ENCODE measurements around the gene GPX4. TPM values are rescaled to one million over a fixed set of nuclear protein-coding genes. Genes with fewer than 3 reads are reported as not detected.

The GPX4 gene
- total RNA-seq, 6 experiments from 2014 or later = 204 to 389 (median 212) TPM

DNA sequence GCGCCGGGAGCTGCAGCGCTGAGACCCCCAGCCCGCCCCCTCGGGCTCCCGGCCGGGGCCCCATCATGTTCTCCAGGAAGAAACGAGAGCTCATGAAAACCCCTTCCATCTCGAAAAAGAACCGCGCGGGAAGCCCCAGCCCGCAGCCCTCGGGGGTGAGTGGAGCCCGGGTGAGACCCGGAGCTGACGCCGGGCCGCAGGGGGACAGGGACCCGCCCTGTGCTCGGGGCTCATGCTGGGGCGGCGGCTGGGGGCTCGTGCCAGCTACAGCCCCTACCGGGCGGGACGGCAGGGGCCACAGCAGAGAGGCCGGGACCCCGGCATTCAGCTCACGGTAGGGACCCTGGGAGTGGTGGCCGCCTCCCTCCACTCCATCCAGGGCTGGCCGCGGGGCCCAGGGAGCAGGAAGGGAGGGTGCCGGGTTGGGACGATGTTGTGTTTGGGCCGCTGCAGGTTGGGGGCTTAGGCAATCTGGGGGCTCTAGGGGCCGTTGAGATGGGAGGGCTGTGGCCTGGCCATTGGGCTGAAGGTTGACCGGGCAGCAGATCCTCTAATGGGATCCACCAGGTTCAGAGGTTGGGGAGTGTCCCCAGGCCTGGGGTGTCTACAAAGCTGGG lies 36.3 kb upstream of the GPX4 start:
- TF ChIP-seq, protein P1, sequence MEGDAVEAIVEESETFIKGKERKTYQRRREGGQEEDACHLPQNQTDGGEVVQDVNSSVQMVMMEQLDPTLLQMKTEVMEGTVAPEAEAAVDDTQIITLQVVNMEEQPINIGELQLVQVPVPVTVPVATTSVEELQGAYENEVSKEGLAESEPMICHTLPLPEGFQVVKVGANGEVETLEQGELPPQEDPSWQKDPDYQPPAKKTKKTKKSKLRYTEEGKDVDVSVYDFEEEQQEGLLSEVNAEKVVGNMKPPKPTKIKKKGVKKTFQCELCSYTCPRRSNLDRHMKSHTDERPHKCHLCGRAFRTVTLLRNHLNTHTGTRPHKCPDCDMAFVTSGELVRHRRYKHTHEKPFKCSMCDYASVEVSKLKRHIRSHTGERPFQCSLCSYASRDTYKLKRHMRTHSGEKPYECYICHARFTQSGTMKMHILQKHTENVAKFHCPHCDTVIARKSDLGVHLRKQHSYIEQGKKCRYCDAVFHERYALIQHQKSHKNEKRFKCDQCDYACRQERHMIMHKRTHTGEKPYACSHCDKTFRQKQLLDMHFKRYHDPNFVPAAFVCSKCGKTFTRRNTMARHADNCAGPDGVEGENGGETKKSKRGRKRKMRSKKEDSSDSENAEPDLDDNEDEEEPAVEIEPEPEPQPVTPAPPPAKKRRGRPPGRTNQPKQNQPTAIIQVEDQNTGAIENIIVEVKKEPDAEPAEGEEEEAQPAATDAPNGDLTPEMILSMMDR (IDR thresholded peaks at IDR 0.05) = no peak
- no peak for TF ChIP-seq POLR2A (IDR thresholded peaks at IDR 0.05)
- H3K27me3 ChIP-seq = peaks cover 0 to 19% of the 10 kb centered on the region in 2 donors
- H3K27ac ChIP-seq = peak overlapping the region; percentile 53 to 66 (median 62)
- no peaks in the 10 kb centered on the region for H3K36me3 ChIP-seq
- no peaks in the 10 kb centered on the region for H3K9me3 ChIP-seq
- H3K4me1 ChIP-seq = peaks cover 0 to 9% (median 0%) of the 10 kb centered on the region in 4 donors
- H3K4me3 ChIP-seq = peak overlapping the region; percentile 33 to 51 (median 35)
- DNase-seq (peak in 1 of 3 donors; percentile 31), ATAC-seq (peak in 1 of 4 donors; percentile 7)
- 5% methylated on average over 7 of the region's 38 CpGs for whole genome bisulfite sequencing (ENCODE audit: insufficient coverage, low coverage, low lambda C conversion rate, missing lambda C conversion rate)
- intact Hi-C loops (cut with DNase I) = no loop called here

DNA sequence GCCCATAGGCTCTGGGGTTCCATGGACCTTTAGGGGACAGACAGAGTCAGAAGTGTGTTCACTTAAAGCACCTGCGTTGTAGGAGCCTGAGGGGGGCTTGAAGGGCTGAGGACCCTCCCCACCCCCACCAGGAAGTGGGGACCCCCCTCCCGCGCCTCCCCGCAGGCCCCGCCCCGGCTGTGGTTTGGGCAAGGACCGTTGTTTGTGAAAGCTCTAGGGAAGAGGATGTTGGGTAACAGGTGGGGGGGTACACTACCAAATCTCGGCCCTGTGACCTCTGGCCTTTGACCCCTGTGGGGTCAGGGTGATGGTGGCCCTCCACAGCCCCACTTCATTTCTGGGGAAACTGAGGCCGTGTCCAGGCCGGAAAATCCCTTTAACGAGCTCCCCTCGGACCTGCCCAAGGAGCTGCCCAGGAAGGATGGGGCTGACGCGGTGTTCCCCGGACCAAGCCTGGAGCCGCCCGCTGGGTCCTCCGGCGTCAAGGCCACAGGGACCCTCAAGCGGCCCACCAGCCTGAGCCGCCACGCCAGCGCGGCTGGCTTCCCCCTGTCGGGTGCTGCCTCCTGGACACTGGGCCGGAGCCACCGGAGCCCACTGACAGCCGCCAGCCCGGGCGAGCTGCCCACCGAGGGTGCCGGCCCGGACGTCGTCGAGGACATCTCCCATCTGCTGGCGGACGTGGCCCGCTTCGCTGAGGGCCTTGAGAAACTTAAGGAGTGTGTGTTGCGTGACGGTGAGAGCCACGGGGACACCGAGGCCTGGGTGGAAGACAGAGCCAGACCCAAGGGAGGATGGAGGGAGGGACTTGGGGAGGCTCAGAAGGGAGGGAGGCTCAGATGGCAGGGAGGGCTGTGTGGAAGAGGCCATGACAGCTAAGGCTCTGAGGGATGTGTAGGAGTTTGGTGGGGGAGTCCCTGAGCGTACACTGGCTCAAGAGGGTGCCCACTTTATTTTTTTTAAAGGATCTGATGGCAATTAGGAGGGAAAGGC lies 35.5 kb upstream of the GPX4 start:
- Histone ChIP-seq H3K4me3 (peak overlapping the region; percentile 33 to 51 (median 35)), H3K27ac (peak overlapping the region; percentile 40 to 66 (median 62)), H3K27me3 (peaks cover 0 to 19% of the 10 kb centered on the region in 2 donors), H3K4me1 (peaks cover 0 to 9% (median 0%) of the 10 kb centered on the region in 4 donors), H3K36me3 (no peaks in the 10 kb centered on the region), H3K9me3 (no peaks in the 10 kb centered on the region)
- DNase-seq (peak in 2 of 3 donors; percentile 56 to 57), ATAC-seq (peak; percentile 1 to 26 (median 8))
- intact Hi-C loops (cut with DNase I) = no loop called here
- 42% methylated on average over 16 of the region's 45 CpGs for WGBS (ENCODE audit: insufficient coverage, low coverage, low lambda C conversion rate, missing lambda C conversion rate)
- TF ChIP-seq POLR2A (IDR thresholded peaks at IDR 0.05) = no peak
- TF ChIP-seq, protein P1 (IDR thresholded peaks at IDR 0.05) = no peak

DNA sequence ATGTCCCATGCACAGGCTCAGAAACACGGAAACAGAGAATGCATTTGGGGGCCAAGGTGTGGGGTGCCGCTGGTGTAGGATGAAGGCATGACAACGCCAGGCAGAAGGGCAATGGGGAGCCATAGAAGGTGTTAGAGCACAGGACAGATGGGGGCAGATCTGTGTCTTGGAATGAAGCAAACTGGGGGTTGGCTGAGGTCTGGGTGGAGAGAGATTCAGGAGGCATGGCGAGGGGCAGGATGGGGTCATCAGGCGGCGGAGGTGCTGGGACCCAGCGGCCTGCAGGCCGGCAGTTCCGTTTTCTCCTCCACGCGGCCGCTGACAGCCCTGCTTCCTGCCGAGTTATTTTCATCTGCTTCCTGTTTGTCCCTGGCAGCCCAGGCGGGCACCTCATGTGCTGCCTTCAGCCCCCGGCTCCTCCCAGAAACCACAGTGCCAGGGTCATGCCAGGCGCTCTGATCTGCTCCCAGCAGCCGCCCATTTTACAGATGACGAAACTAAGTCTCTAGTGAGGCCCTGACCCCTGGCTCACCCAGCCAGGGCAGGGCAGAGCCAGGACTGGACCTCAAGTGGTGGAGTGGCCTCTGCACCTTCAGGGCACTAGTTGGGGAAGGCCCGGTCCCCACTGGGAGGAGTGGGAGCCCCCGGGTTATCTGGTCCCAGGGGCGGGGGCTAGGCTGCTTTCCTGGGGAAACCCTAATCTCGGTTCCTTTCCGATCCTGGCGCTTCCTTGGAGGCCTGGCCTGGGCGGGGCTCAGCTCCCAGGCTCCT lies 34.6 kb upstream of the GPX4 start:
- ATAC-seq (peak; percentile 27 to 49 (median 36)), DNase-seq (peak; percentile 69 to 84 (median 69))

More for the DNA sequence above, 34.6 kb upstream of the GPX4 start:
- TF ChIP-seq, protein P1 (IDR thresholded peaks at IDR 0.05) = no peak
- no peak for TF ChIP-seq POLR2A (IDR thresholded peaks at IDR 0.05)
- H3K4me3 ChIP-seq = peak overlapping the region in 2 of 3 donors; percentile 21 to 51
- intact Hi-C loops (cut with DNase I) = no loop called here
- peak overlapping the region in 2 of 3 donors; percentile 40 to 43 for H3K27ac ChIP-seq
- H3K9me3 ChIP-seq = no peaks in the 10 kb centered on the region
- 32% methylated on average over 12 of the region's 25 CpGs for WGBS (ENCODE audit: insufficient coverage, low coverage, low lambda C conversion rate, missing lambda C conversion rate)
- H3K36me3 ChIP-seq = no peaks in the 10 kb centered on the region
- peaks cover 0 to 19% of the 10 kb centered on the region in 2 donors for H3K27me3 ChIP-seq
- H3K4me1 ChIP-seq = peaks cover 0 to 9% (median 0%) of the 10 kb centered on the region in 4 donors
